Uterus (tissue), 4 donors: ENCODE measurements around the gene NAA15. TPM values are rescaled to one million over a fixed set of nuclear protein-coding genes. Genes with fewer than 3 reads are reported as not detected.

Experiments
- DNase-seq, 2 donors: peaks; one replicate each; pipeline ENCODE4 v3.0.0-alpha.2; 2019 to 2020
- H3K27ac ChIP-seq, 2 donors: fragments of 200-600 bp; sonication (generic); 1 replicate in 1 of 2; 2 replicates in 1 of 2; pipeline ENCODE4 v1.5.1; 2016 to 2018
- H3K27me3 ChIP-seq, 2 donors: fragments of 200-600 bp; sonication (generic); one replicate each; pipeline ENCODE4 v1.5.1; 2018 to 2019; ENCODE audit warnings: control low read depth in 1 of 2
- H3K36me3 ChIP-seq, 2 donors: fragments of 200-600 bp; sonication (generic); one replicate each; pipeline ENCODE4 v1.5.1; 2019; ENCODE audit warnings: control low read depth in 1 of 2
- H3K4me1 ChIP-seq, 2 donors: fragments of 200-600 bp; sonication (generic); one replicate each; pipeline ENCODE4 v1.5.1; 2018 to 2019; ENCODE audit warnings: control low read depth in 1 of 2
- H3K4me3 ChIP-seq, 2 donors: fragments of 200-600 bp; sonication (generic); 1 replicate in 1 of 2; 2 replicates in 1 of 2; pipeline ENCODE4 v1.5.1; 2018 to 2019; ENCODE audit warnings: mild to moderate bottlenecking in 1 of 2
- H3K9me3 ChIP-seq, 2 donors: fragments of 200-600 bp; sonication (generic); one replicate each; pipeline ENCODE4 v1.5.1; 2019; ENCODE audit warnings: control low read depth in 1 of 2
- CTCF ChIP-seq, 4 experiments: fragments of 200-600 bp in 2 of 4; fragments of 450-650 bp in 2 of 4; sonication (generic) in 2 of 4; IDR thresholded peaks; one replicate each; pipeline ENCODE4 v1.5.1; 2016 to 2019; ENCODE audit warnings: antibody characterized with exemption in 4 of 4, mild to moderate bottlenecking in 2 of 4, moderate library complexity in 1 of 4
- POLR2A ChIP-seq, 2 donors: fragments of 450-650 bp; IDR thresholded peaks; one replicate each; pipeline ENCODE4 v1.6.1; 2016; ENCODE audit warnings: antibody characterized with exemption in 2 of 2, mild to moderate bottlenecking in 1 of 2, moderate library complexity in 1 of 2
- intact Hi-C: fragments of 100-400 bp; cut with DNase I; formaldehyde crosslinking; loops from one replicate; pipeline ENCODE4 v1.15.1; 2023; ENCODE audit warnings: low total_unique reads
- total RNA-seq, 4 donors: library from RNA; depleted of rRNA in 3 of 4; stranded (reverse); fragments of >200 nt in 3 of 4; gene quantifications; one replicate each; pipeline versions ENCODE4 v1.1.0 to v1.2.4, GENCODE V29; 2014 to 2023
- donor health status: DM: yes; HTN: yes; CAD: no.

The NAA15 gene
- total RNA-seq, 4 donors from 2014 or later: 47.1 to 75.1 (median 54.1) TPM

- no peaks in the 10 kb centered on the region for H3K4me1 ChIP-seq
- H3K36me3 ChIP-seq: no peaks in the 10 kb centered on the region
- intact Hi-C loops: no loop called here
Measured at GRCh38 chr4:139386421-139386820, 85.1 kb downstream of the NAA15 start.

GRCh38 chr4:139389102-139389501 lies 87.8 kb downstream of the NAA15 start:
- intact Hi-C loops: no loop called here
- DNase-seq: no peak
- Histone ChIP-seq H3K27ac (no peak overlapping the region), H3K4me1 (no peaks in the 10 kb centered on the region), H3K27me3 (no peaks in the 10 kb centered on the region), H3K9me3 (no peaks in the 10 kb centered on the region), H3K36me3 (no peaks in the 10 kb centered on the region), H3K4me3 (no peak overlapping the region)
- TF ChIP-seq POLR2A (IDR thresholded peaks at IDR 0.05): no peak
- no peak for TF ChIP-seq CTCF (IDR thresholded peaks at IDR 0.05)

More at GRCh38 chr4:139386421-139386820, 85.1 kb downstream of the NAA15 start:
- H3K4me3 ChIP-seq: no peak overlapping the region
- H3K27ac ChIP-seq: no peak overlapping the region
- H3K9me3 ChIP-seq: no peaks in the 10 kb centered on the region
- DNase-seq: no peak
- no peaks in the 10 kb centered on the region for H3K27me3 ChIP-seq
- TF ChIP-seq CTCF (IDR thresholded peaks at IDR 0.05): no peak
- TF ChIP-seq POLR2A (IDR thresholded peaks at IDR 0.05): no peak

- Histone ChIP-seq H3K4me1 (no peaks in the 10 kb centered on the region), H3K4me3 (no peak overlapping the region), H3K27ac (no peak overlapping the region), H3K27me3 (no peaks in the 10 kb centered on the region), H3K9me3 (no peaks in the 10 kb centered on the region), H3K36me3 (no peaks in the 10 kb centered on the region)
- TF ChIP-seq CTCF (IDR thresholded peaks at IDR 0.05): no peak
- TF ChIP-seq POLR2A (IDR thresholded peaks at IDR 0.05): no peak
- no peak for DNase-seq
- intact Hi-C loops: no loop called here
Measured at GRCh38 chr4:139389991-139390390, 88.7 kb downstream of the NAA15 start.

- Histone ChIP-seq H3K4me3 (no peak overlapping the region), H3K9me3 (no peaks in the 10 kb centered on the region), H3K27ac (no peak overlapping the region), H3K4me1 (no peaks in the 10 kb centered on the region), H3K27me3 (no peaks in the 10 kb centered on the region), H3K36me3 (no peaks in the 10 kb centered on the region)
- intact Hi-C loops: no loop called here
- TF ChIP-seq CTCF (IDR thresholded peaks at IDR 0.05) (no peak), POLR2A (IDR thresholded peaks at IDR 0.05) (no peak)
- no peak for DNase-seq
Measured at GRCh38 chr4:139391731-139392130, 90.4 kb downstream of the NAA15 start.

GRCh38 chr4:139392797-139393196 lies 91.5 kb downstream of the NAA15 start:
- no peaks in the 10 kb centered on the region for H3K4me1 ChIP-seq
- no peaks in the 10 kb centered on the region for H3K27me3 ChIP-seq
- DNase-seq: no peak
- H3K9me3 ChIP-seq: no peaks in the 10 kb centered on the region
- H3K36me3 ChIP-seq: no peaks in the 10 kb centered on the region
- intact Hi-C loops: no loop called here
- TF ChIP-seq POLR2A (IDR thresholded peaks at IDR 0.05) (no peak), CTCF (IDR thresholded peaks at IDR 0.05) (no peak)
- no peak overlapping the region for H3K27ac ChIP-seq
- no peak overlapping the region for H3K4me3 ChIP-seq
